Spleen (tissue), 7 donors: ENCODE data around the gene ZNF205.
"Not testable (repeated sequence)": the region's sequence is repeated elsewhere in the genome, so short reads cannot be mapped to it uniquely, and the experiment has no call there.

Experiments
- CTCF ChIP-seq, 11 experiments: fragments of 200-600 bp in 7 of 11; fragments of 450-650 bp in 4 of 11; sonication (generic) in 4 of 11; IDR thresholded peaks in 8 of 11; conservative IDR thresholded peaks in 3 of 11; 1 replicate in 7 of 11; 2 replicates in 4 of 11; pipeline versions ENCODE4 v1.4.0 to v1.8.0; 2016 to 2021; ENCODE audit warnings: antibody characterized with exemption in 11 of 11, inconsistent platforms in 4 of 11, mild to moderate bottlenecking in 1 of 11
- POLR2A ChIP-seq, 3 donors: fragments of 450-650 bp; IDR thresholded peaks; one replicate each; pipeline ENCODE4 v1.5.1; 2017; ENCODE audit warnings: antibody characterized with exemption in 3 of 3, mild to moderate bottlenecking in 1 of 3
- POLR2AphosphoS5 ChIP-seq, 3 donors: sonication (generic); formaldehyde crosslinking; IDR thresholded peaks; one replicate each; pipeline ENCODE4 v1.5.1; 2017; ENCODE audit warnings: antibody characterized with exemption in 3 of 3
- donor health status: DM: no; HTN: no; CAD: no; lungs with moderate emphysema.
- donor health status: DM: no; HTN: no; CAD: no.
- donor health status: DM: no; HTN: no; CAD: no.

GRCh38 chr16:3072576-3073263 is 39.7 kb upstream of the ZNF205 start:
- not testable (repeated sequence) for TF ChIP-seq POLR2A, POLR2AphosphoS5 (IDR thresholded peaks at IDR 0.05)
- peak in 1 of 11 experiments; percentile 10 for TF ChIP-seq CTCF (IDR thresholded peaks at IDR 0.05 in 8 of 11, conservative IDR thresholded peaks at IDR 0.05 in 3 of 11)
